Fibroblast of mammary gland (primary cell): ENCODE results near the gene CHAF1A.

Source experiments
- DNase-seq: peaks from one replicate; pipeline ENCODE4 v3.0.0-alpha.2; 2010; ENCODE audit warnings: low read depth
- H3K4me3 ChIP-seq: 2 replicates; pipeline ENCODE4 v1.5.1; 2011; ENCODE audit warnings: low read depth, mild to moderate bottlenecking, low read length, moderate library complexity; ENCODE audit not compliant: control insufficient read depth
- CTCF ChIP-seq: conservative IDR thresholded peaks from 2 replicates; pipeline ENCODE4 v1.5.1; 2011; ENCODE audit warnings: low read depth, low read length, inconsistent platforms; ENCODE audit not compliant: control insufficient read depth, insufficient read depth

CHAF1A gene

GRCh38 chr19:4390567-4391305 is 11.7 kb upstream of the CHAF1A start:
- no peak for DNase-seq
- H3K4me3 ChIP-seq: no peak overlapping the region
- no peak for TF ChIP-seq CTCF

- DNase-seq: peak; percentile 61
- no peak for TF ChIP-seq CTCF
- H3K4me3 ChIP-seq: no peak overlapping the region
These were observed 11.1 kb upstream of the CHAF1A start for GRCh38 chr19:4391306-4391693.

- no peak for TF ChIP-seq CTCF
- H3K4me3 ChIP-seq: no peak overlapping the region
- peak; percentile 85 for DNase-seq
These were observed 10.5 kb upstream of the CHAF1A start for GRCh38 chr19:4391701-4392483.

- TF ChIP-seq CTCF: no peak
- no peak for DNase-seq
These were observed 8.4 kb upstream of the CHAF1A start for GRCh38 chr19:4393947-4394590.

GRCh38 chr19:4396949-4397783 is 5.3 kb upstream of the CHAF1A start:
- H3K4me3 ChIP-seq: no peak overlapping the region
- DNase-seq: no peak
- TF ChIP-seq CTCF: no peak

More at GRCh38 chr19:4393947-4394590, 8.4 kb upstream of the CHAF1A start:
- H3K4me3 ChIP-seq: no peak overlapping the region

GRCh38 chr19:4399812-4400134 is 2.7 kb upstream of the CHAF1A start:
- TF ChIP-seq CTCF: no peak
- H3K4me3 ChIP-seq: peak overlapping the region; percentile 75
- DNase-seq: no peak
